GM12892 (cell line): ENCODE results near the gene PPP1R15B.

Experiments
- POLR2A ChIP-seq: IDR thresholded peaks from 2 replicates; pipeline ENCODE4 v1.6.1; 2011; ENCODE audit warnings: low read depth, low read length, control low read depth
- POLR2AphosphoS5 ChIP-seq: IDR thresholded peaks from 2 replicates; pipeline ENCODE4 v1.6.1; 2011; ENCODE audit warnings: low read depth, low read length, control low read depth
- TAF1 ChIP-seq: IDR thresholded peaks from 2 replicates; pipeline ENCODE4 v1.6.1; 2011; ENCODE audit warnings: low read depth, mild to moderate bottlenecking, control low read depth, low read length, borderline replicate concordance

DNA sequence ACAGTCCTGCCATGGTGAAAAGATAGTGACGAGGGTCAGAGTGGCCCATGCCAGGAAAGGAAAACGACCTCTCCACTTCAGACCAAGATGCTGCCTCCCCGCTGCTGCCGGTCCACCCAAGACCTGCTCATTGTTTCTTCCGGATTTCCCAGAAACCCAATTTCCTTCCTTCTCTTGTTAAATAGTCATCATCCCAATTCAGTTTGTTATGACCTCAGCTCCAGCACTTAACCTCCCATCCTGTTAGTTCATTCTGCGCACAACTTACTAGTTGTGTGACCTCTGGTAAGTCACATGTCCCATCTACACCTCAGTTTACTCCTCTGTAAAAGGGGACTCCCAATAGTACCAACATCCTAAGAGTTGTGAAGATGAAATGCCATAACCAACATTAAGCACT is 29.9 kb upstream of the PPP1R15B start:
- TF ChIP-seq POLR2AphosphoS5 (no peak), TAF1 (no peak), POLR2A (no peak)
